Large intestine (tissue), 3 donors: ENCODE measurements around the gene KCNH2. TPM values are rescaled to one million over a fixed set of nuclear protein-coding genes. Genes with fewer than 3 reads are reported as not detected.

ENCODE experiments used
- DNase-seq, 2 donors: peaks; one replicate each; pipeline versions ENCODE4 v3.0.0 to v3.0.0-alpha.2; 2013
- H3K27ac ChIP-seq: one replicate; pipeline ENCODE4 v1.5.1; 2013; ENCODE audit warnings: low read length
- H3K27me3 ChIP-seq: 2 replicates; pipeline ENCODE4 v1.6.1; 2013; ENCODE audit warnings: low read length; ENCODE audit not compliant: control insufficient read depth, insufficient read depth
- H3K36me3 ChIP-seq: 2 replicates; pipeline ENCODE4 v1.6.1; 2013; ENCODE audit warnings: low read length; ENCODE audit not compliant: control insufficient read depth, insufficient read depth
- H3K4me1 ChIP-seq: one replicate; pipeline ENCODE4 v1.6.1; 2013; ENCODE audit warnings: low read length; ENCODE audit not compliant: control insufficient read depth, insufficient read depth
- H3K4me3 ChIP-seq: one replicate; pipeline ENCODE4 v1.5.1; 2013; ENCODE audit warnings: low read length
- H3K9me3 ChIP-seq: one replicate; pipeline ENCODE4 v1.6.1; 2013; ENCODE audit warnings: mild to moderate bottlenecking, low read depth, low read length, moderate library complexity; ENCODE audit not compliant: control insufficient read depth
- WGBS: methylation state at CpG from one replicate; pipeline ENCODE4 v1.1.5; 2013; ENCODE audit warnings: low lambda C conversion rate; ENCODE audit not compliant: insufficient coverage; 5-methylcytosine and 5-hydroxymethylcytosine counted together
- polyA plus RNA-seq: library from polyadenylated mRNA; unstranded; fragments of 120-200 nt; gene quantifications from one replicate; pipeline ENCODE4 v1.2.1, GENCODE V29; 2013

Gene KCNH2
- polyA plus RNA-seq, 1 donor: 8.1 TPM

DNA sequence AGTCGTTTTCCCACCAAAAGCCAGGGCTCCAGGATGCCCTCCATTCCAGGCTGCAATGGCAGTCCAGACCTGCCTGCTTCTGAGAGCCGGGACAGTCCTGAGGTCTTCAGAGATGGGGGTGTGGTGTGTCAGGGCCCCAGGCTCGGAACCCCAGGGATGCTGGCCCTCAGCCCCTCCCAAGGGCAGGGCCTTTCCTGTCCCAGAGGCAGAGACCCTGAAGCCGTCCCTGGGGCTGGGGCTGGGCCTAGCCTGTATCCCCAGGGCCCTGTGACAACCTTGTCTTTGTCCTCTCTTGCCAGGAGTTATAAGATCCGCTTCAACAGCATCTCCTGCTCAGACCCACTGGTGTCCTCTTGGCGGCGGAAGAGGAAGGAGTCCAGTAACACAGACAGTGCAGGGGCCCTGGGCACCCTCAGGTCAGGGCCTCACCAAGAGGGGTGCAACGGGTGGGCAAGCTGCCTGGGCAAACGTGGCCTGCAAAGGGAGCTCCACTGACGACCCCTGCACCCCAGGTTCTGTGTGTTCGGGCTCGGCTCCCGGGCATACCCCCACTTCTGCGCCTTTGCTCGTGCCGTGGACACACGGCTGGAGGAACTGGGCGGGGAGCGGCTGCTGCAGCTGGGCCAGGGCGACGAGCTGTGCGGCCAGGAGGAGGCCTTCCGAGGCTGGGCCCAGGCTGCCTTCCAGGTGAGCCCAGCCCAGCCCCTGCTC, 28.6 kb upstream of the KCNH2 start:
- H3K27ac ChIP-seq: no peak overlapping the region
- DNase-seq: no peak
- no CpG with 5 or more reads among the region's 23 CpGs for WGBS
- no peaks in the 10 kb centered on the region for H3K36me3 ChIP-seq
- H3K4me1 ChIP-seq: peaks cover 26% of the 10 kb centered on the region
- H3K4me3 ChIP-seq: no peak overlapping the region
- H3K27me3 ChIP-seq: no peaks in the 10 kb centered on the region
- H3K9me3 ChIP-seq: peaks cover 6% of the 10 kb centered on the region

DNA sequence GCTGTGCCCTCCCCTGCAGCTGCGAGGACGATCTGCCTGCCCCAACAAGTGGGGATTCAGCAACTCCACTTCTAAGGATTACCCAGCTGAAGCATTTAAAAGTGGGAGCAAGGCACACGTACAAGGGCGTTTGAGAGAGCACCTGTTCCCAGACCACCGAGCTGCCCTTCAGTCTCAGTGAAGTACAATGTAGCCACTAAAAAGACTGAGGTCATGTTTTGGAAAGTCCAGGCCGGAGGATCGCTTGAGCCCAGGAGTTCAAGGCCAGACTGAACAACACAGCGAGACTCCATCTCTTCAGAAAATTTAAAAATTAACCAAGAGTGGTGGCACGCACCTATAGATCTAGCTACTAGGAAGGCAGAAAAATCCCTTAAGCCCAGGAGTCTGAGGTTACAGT, 27.4 kb upstream of the KCNH2 start:
- Histone ChIP-seq H3K36me3 (no peaks in the 10 kb centered on the region), H3K27ac (no peak overlapping the region), H3K4me3 (no peak overlapping the region), H3K9me3 (peaks cover 6% of the 10 kb centered on the region), H3K4me1 (peaks cover 20% of the 10 kb centered on the region), H3K27me3 (no peaks in the 10 kb centered on the region)
- no CpG with 5 or more reads among the region's 9 CpGs for WGBS
- no peak for DNase-seq

DNA sequence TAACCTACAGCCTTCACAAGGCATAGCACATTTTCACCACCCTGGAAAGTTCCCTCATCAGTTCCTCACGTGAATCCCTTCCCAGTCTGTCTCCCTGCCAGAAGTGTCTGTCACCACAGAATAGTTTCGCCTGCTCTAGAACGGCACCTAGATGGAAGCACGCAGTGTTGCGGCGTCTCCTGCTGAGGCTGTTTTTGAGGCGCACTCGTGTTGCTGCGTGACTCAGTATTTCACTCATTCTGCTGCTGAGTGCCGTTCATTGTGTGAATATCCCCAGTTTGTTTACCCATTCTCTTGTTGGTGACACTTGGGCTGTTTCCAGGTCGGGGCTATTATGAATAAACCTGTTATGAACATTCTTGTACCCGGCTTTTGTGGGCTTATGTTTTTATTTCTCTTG, 25.5 kb upstream of the KCNH2 start:
- Histone ChIP-seq H3K9me3 (peaks cover 3% of the 10 kb centered on the region), H3K4me1 (peaks cover 6% of the 10 kb centered on the region), H3K36me3 (no peaks in the 10 kb centered on the region), H3K27ac (no peak overlapping the region), H3K27me3 (no peaks in the 10 kb centered on the region), H3K4me3 (no peak overlapping the region)
- 60% methylated on average over 1 of the region's 12 CpGs for WGBS
- DNase-seq: no peak

DNA sequence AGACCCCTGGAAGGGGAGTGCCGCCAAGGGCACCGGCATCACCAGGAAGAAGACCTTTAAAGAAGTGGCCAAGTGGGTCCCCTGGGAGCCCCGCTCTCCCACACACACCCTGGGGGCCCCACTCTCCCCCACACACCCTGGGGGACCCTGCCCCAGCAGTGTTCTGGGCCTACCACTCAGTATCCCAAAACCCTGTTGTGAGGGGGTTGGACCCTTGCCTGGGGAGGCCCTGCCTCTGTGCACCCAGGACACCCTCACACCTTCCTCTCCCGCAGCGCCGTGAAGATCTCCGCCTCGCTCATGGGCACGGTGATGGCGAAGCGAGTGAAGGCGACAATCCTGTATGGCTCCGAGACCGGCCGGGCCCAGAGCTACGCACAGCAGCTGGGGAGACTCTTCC, 23.4 kb upstream of the KCNH2 start:
- 100% methylated on average over 2 of the region's 16 CpGs for WGBS
- Histone ChIP-seq H3K4me3 (no peak overlapping the region), H3K9me3 (no peaks in the 10 kb centered on the region), H3K27ac (no peak overlapping the region), H3K4me1 (peaks cover 12% of the 10 kb centered on the region), H3K36me3 (no peaks in the 10 kb centered on the region), H3K27me3 (no peaks in the 10 kb centered on the region)
- DNase-seq: no peak

DNA sequence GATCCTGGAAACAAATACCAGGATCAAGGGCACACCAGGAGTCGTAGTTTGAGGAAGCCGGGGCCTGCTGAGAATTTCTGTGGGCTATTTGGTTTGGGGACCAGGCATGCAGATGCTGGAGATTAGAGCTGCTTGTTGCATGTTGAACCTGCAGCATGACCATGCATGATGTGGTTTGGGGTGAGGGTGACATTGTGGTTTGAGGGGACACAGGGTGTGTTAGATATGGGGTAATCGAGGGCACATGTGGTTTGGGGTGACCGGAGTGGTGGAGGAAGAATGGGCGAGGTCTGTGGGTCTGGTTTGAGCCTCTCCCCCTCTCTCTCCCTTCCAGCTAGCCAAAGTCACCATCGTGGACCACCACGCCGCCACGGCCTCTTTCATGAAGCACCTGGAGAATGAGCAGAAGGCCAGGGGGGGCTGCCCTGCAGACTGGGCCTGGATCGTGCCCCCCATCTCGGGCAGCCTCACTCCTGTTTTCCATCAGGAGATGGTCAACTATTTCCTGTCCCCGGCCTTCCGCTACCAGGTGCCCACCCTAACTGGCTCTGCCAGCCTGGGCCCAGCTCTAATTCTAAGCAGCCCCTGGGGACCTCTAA, 22.9 kb upstream of the KCNH2 start:
- Histone ChIP-seq H3K4me1 (peaks cover 16% of the 10 kb centered on the region), H3K27me3 (no peaks in the 10 kb centered on the region), H3K36me3 (no peaks in the 10 kb centered on the region), H3K4me3 (no peak overlapping the region), H3K27ac (no peak overlapping the region), H3K9me3 (no peaks in the 10 kb centered on the region)
- no peak for DNase-seq
- no CpG with 5 or more reads among the region's 13 CpGs for WGBS

DNA sequence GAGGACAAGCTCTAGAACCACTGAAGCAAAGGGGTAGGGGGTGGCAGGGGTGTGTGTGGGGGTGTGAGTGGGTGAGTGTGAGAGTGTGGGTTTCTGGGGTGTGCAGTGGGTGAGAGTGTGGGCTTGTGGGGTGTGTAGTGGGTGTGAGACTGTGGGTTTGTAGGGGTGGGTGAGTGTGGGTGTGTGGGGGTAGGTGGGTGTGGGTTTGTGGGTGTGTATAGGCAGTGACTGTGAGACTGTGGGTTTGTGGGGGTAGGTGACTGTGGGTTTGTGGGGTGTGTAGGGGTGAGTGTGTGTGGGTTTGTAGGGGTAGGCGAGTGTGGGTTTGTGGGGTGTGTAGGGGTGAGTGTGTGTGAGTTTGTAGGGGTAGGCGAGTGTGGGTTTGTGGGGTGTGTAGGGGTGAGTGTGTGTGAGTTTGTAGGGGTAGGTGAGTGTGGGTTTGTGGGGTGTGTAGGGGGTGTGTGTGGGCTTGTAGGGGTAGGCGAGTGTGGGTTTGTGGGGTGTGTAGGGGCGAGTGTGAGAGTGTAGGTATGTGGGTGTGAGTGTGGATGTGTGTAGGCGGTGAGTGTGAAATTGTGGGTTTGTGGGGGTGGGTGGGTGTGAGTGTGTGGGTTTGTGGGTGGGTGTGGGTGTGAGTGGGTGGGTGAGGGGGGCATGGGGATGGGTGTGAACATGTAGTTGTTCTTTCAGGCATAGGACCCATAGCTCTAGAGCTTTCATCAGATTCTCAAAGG, 21.5 kb upstream of the KCNH2 start:
- no peaks in the 10 kb centered on the region for H3K36me3 ChIP-seq
- H3K27ac ChIP-seq: no peak overlapping the region
- no peak for DNase-seq
- H3K4me1 ChIP-seq: peaks cover 20% of the 10 kb centered on the region
- no peaks in the 10 kb centered on the region for H3K9me3 ChIP-seq
- H3K4me3 ChIP-seq: no peak overlapping the region
- WGBS: no CpG with 5 or more reads among the region's 5 CpGs
- H3K27me3 ChIP-seq: no peaks in the 10 kb centered on the region

DNA sequence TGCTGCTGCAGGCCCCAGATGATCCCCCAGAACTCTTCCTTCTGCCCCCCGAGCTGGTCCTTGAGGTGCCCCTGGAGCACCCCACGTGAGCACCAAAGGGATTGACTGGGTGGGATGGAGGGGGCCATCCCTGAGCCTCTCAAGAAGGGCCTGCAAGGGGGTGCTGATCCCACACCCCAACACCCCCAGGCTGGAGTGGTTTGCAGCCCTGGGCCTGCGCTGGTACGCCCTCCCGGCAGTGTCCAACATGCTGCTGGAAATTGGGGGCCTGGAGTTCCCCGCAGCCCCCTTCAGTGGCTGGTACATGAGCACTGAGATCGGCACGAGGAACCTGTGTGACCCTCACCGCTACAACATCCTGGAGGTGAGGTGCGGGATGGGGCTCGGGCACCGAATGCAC, 20.9 kb upstream of the KCNH2 start:
- H3K27me3 ChIP-seq: no peaks in the 10 kb centered on the region
- WGBS: no CpG with 5 or more reads among the region's 12 CpGs
- H3K9me3 ChIP-seq: no peaks in the 10 kb centered on the region
- no peak overlapping the region for H3K27ac ChIP-seq
- no peak overlapping the region for H3K4me3 ChIP-seq
- DNase-seq: no peak
- peaks cover 24% of the 10 kb centered on the region for H3K4me1 ChIP-seq
- no peaks in the 10 kb centered on the region for H3K36me3 ChIP-seq

DNA sequence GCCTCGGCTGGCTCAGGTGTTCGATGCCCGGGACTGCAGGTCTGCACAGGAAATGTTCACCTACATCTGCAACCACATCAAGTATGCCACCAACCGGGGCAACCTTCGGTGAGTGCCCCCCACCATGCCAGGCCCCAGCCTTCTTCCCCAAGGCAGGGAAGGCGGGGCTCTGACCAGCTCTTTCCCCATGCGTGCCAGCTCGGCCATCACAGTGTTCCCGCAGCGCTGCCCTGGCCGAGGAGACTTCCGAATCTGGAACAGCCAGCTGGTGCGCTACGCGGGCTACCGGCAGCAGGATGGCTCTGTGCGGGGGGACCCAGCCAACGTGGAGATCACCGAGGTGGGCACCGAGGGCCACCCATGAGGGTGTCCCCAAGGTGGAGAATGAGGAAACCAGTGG, 20.2 kb upstream of the KCNH2 start:
- H3K9me3 ChIP-seq: no peaks in the 10 kb centered on the region
- H3K27ac ChIP-seq: no peak overlapping the region
- whole genome bisulfite sequencing: no CpG with 5 or more reads among the region's 20 CpGs
- no peak overlapping the region for H3K4me3 ChIP-seq
- H3K27me3 ChIP-seq: no peaks in the 10 kb centered on the region
- peaks cover 24% of the 10 kb centered on the region for H3K4me1 ChIP-seq
- H3K36me3 ChIP-seq: no peaks in the 10 kb centered on the region
- no peak for DNase-seq

DNA sequence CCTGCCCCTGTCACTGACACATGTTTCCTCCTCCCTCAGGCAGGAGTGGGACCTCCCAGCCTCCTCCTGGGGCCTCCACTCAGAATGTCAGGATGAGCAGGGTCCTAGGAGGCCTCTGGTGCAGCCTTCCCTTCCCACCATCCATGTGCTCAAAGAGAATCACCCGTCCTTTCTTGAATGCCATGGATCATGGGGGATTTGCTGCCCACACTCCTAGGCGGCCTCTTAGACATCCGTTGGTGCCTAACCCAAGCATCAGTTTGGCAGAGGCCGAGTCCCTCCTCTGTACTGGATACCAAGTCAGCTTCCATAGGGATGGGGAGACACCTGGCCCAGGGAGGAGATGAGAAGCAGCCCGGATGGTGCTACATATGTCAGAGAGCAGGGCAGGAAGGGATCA, 19.7 kb upstream of the KCNH2 start:
- Histone ChIP-seq H3K36me3 (no peaks in the 10 kb centered on the region), H3K9me3 (no peaks in the 10 kb centered on the region), H3K4me3 (no peak overlapping the region), H3K27me3 (no peaks in the 10 kb centered on the region), H3K4me1 (peaks cover 24% of the 10 kb centered on the region), H3K27ac (no peak overlapping the region)
- no peak for DNase-seq
- WGBS: no CpG with 5 or more reads among the region's 5 CpGs

DNA sequence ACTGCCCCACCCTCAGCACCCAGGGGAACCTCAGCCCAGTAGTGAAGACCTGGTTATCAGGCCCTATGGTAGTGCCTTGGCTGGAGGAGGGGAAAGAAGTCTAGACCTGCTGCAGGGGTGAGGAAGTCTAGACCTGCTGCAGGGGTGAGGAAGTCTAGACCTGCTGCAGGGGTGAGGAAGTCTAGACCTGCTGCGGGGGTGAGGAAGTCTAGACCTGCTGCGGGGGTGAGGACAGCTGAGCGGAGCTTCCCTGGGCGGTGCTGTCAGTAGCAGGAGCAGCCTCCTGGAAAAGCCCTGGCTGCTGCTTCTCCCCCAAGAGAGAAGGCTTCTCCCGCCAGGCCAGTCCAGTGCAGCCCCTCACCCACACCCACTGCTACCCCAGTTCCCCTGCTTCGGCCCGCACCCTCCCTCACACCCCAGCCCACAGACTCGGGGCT, 19.0 kb upstream of the KCNH2 start:
- Histone ChIP-seq H3K4me1 (peaks cover 24% of the 10 kb centered on the region), H3K27me3 (no peaks in the 10 kb centered on the region), H3K27ac (peak overlapping the region; percentile 51), H3K9me3 (no peaks in the 10 kb centered on the region), H3K4me3 (no peak overlapping the region), H3K36me3 (no peaks in the 10 kb centered on the region)
- DNase-seq: no peak
- no CpG with 5 or more reads among the region's 8 CpGs for WGBS
